ENCODE data around the gene CEP112.

The CEP112 gene

DNA sequence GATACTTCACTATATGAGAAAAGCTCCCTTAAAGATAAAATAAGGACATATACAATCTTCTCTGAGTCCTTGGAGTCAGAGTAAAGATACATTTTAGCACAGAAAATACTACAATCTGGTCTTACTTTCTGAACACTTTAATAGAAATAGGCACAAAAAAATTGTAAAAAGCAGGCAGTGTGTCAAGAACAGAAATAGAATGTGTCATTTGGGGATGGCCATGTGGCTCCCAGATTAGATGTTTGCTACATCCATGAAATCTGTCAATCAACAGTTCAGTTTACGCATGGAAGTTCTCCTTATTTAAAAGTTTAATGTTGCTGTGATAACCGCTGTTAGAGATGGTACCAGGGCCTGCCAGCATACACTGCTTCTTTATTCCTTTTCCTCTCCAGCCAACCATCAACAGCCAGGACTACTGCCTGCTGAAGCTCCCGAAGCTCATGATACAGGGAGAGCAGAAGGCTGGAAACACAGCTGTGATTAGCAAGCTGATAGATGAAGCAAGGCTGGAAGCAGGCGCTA lies 278.5 kb downstream of the CEP112 start:
- H2AFZ ChIP-seq (ENCODE audit: low read depth, low read length, severe bottlenecking), result no peak overlapping the region
- H3K27me3 ChIP-seq (ENCODE audit: low read length), result no peaks in the 10 kb centered on the region
- no peak overlapping the region for H3K4me2 ChIP-seq (ENCODE audit: low read depth, low read length, poor library complexity, severe bottlenecking)
- no peaks in the 10 kb centered on the region for H4K20me1 ChIP-seq (ENCODE audit: low read depth, low read length)
- no peaks in the 10 kb centered on the region for H3F3A ChIP-seq (ENCODE audit: insufficient read depth)
- no peaks in the 10 kb centered on the region for H3K79me2 ChIP-seq (ENCODE audit: insufficient read depth, low read length)
- H3K27ac ChIP-seq (ENCODE audit: low read depth, low read length), result no peak overlapping the region
- TF ChIP-seq EZH2phosphoT487 (conservative IDR thresholded peaks at IDR 0.05; ENCODE audit: low read length), result no peak
- no peak for TF ChIP-seq CTCF (IDR thresholded peaks at IDR 0.05; ENCODE audit: insufficient read depth, low read length, poor library complexity, severe bottlenecking)
- peaks cover 4% of the 10 kb centered on the region; the same call in 1 of the 2 replicates for H3K9me3 ChIP-seq (ENCODE audit: insufficient read depth, low read length)
- H3K9ac ChIP-seq (ENCODE audit: low read length), result no peak overlapping the region
- no peaks in the 10 kb centered on the region for H3K36me3 ChIP-seq (ENCODE audit: low read length)
- no peaks in the 10 kb centered on the region for H3K9me2 ChIP-seq (replicated peaks; ENCODE audit: insufficient read depth, low read length)
- no peak overlapping the region for H3K4me3 ChIP-seq (ENCODE audit: insufficient read depth, low read length, poor library complexity, severe bottlenecking)

DNA sequence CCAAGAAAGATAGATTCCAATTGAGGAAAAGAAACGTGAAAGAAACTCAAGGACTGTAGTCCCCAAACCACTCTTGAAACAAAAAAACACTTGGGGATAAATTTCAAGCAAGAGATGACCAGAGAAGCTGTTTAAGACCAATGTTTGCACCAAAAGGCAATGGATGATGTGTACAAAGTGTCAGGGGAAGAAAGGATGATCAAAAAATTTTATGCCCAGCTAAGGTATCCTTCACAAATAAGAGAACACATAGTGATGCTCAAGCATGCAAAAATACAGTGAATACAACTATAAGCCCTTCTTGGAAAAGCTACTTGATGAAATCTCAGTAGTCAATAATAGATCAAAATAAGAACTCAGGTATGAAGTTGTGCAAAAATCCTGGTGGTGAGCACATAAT lies 281.1 kb downstream of the CEP112 start:
- no peaks in the 10 kb centered on the region for H3K79me2 ChIP-seq (ENCODE audit: insufficient read depth, low read length)
- TF ChIP-seq CTCF (IDR thresholded peaks at IDR 0.05; ENCODE audit: insufficient read depth, low read length, poor library complexity, severe bottlenecking) (no peak), EZH2phosphoT487 (conservative IDR thresholded peaks at IDR 0.05; ENCODE audit: low read length) (no peak)
- H4K20me1 ChIP-seq (ENCODE audit: low read depth, low read length), result no peaks in the 10 kb centered on the region
- peaks cover 4% of the 10 kb centered on the region; the same call in 1 of the 2 replicates for H3K9me3 ChIP-seq (ENCODE audit: insufficient read depth, low read length)
- no peak overlapping the region for H3K27ac ChIP-seq (ENCODE audit: low read depth, low read length)
- no peaks in the 10 kb centered on the region for H3K27me3 ChIP-seq (ENCODE audit: low read length)
- no peak overlapping the region for H3K9ac ChIP-seq (ENCODE audit: low read length)
- H3K4me3 ChIP-seq (ENCODE audit: insufficient read depth, low read length, poor library complexity, severe bottlenecking), result no peak overlapping the region
- no peaks in the 10 kb centered on the region for H3K9me2 ChIP-seq (replicated peaks; ENCODE audit: insufficient read depth, low read length)
- no peaks in the 10 kb centered on the region for H3K36me3 ChIP-seq (ENCODE audit: low read length)
- H3F3A ChIP-seq (ENCODE audit: insufficient read depth), result no peaks in the 10 kb centered on the region
- H3K4me2 ChIP-seq (ENCODE audit: low read depth, low read length, poor library complexity, severe bottlenecking), result no peak overlapping the region
- no peak overlapping the region for H2AFZ ChIP-seq (ENCODE audit: low read depth, low read length, severe bottlenecking)

DNA sequence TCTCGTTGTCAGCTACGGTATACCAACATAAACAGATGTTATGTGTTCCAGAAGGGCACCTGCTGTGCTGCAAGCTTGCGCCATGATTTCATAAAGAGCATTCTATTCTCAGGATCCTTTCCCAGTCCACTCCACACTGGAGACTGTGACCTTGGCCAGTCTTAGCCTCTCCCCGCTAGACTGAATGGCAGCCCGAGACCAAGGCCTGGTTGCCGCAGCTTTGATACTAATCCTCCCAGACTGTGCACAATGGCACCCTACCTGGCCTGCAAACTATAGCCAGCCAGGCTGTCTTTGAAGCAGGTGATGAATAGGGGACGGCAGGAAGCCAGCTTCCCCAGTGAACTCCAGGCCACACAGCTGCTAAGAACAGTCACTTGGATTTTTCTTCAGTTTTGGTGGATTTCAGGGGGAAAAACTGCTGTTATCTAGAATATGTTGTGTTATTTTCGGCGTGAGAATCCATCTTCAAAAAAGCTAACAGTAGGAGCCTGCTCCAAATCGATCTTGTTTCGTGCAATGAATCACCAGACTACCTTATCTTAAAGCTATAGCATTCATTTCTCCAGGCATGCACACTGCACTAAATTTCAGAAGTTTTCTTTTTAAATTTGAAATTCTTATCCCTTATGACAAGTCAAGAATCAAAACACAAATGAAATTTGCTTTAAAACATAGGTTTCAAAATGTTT lies 289.0 kb downstream of the CEP112 start:
- no peak overlapping the region for H3K4me3 ChIP-seq (ENCODE audit: insufficient read depth, low read length, poor library complexity, severe bottlenecking)
- no peaks in the 10 kb centered on the region for H3K27me3 ChIP-seq (ENCODE audit: low read length)
- no peak overlapping the region for H2AFZ ChIP-seq (ENCODE audit: low read depth, low read length, severe bottlenecking)
- H3K36me3 ChIP-seq (ENCODE audit: low read length), result no peaks in the 10 kb centered on the region
- H3K9ac ChIP-seq (ENCODE audit: low read length), result no peak overlapping the region
- no peaks in the 10 kb centered on the region for H3K9me3 ChIP-seq (ENCODE audit: insufficient read depth, low read length)
- H3K27ac ChIP-seq (ENCODE audit: low read depth, low read length), result no peak overlapping the region
- H3K79me2 ChIP-seq (ENCODE audit: insufficient read depth, low read length), result no peaks in the 10 kb centered on the region
- no peaks in the 10 kb centered on the region for H3F3A ChIP-seq (ENCODE audit: insufficient read depth)
- H3K9me2 ChIP-seq (replicated peaks; ENCODE audit: insufficient read depth, low read length), result no peaks in the 10 kb centered on the region
- TF ChIP-seq EZH2phosphoT487 (conservative IDR thresholded peaks at IDR 0.05; ENCODE audit: low read length) (no peak), CTCF (IDR thresholded peaks at IDR 0.05; ENCODE audit: insufficient read depth, low read length, poor library complexity, severe bottlenecking) (no peak)
- H4K20me1 ChIP-seq (ENCODE audit: low read depth, low read length), result no peaks in the 10 kb centered on the region
- H3K4me2 ChIP-seq (ENCODE audit: low read depth, low read length, poor library complexity, severe bottlenecking), result no peak overlapping the region

Measured in SU-DHL-6 (cell line).